Peyer's patch (tissue), 4 donors: Measurements from ENCODE around the gene TLX1.

Source experiments
- POLR2A ChIP-seq, 2 donors: fragments of 450-650 bp; IDR thresholded peaks; one replicate each; pipeline ENCODE4 v1.5.1; 2017; ENCODE audit warnings: antibody characterized with exemption in 2 of 2, mild to moderate bottlenecking in 2 of 2, moderate library complexity in 2 of 2
- TF ChIP-seq, protein P1 (sequence below), 6 experiments: fragments of 450-650 bp in 4 of 6; fragments of 200-600 bp in 2 of 6; sonication (generic) in 1 of 6; IDR thresholded peaks; one replicate each; pipeline ENCODE4 v1.5.1; 2017 to 2019; ENCODE audit warnings: antibody characterized with exemption in 6 of 6, mild to moderate bottlenecking in 3 of 6, moderate library complexity in 1 of 6

DNA sequence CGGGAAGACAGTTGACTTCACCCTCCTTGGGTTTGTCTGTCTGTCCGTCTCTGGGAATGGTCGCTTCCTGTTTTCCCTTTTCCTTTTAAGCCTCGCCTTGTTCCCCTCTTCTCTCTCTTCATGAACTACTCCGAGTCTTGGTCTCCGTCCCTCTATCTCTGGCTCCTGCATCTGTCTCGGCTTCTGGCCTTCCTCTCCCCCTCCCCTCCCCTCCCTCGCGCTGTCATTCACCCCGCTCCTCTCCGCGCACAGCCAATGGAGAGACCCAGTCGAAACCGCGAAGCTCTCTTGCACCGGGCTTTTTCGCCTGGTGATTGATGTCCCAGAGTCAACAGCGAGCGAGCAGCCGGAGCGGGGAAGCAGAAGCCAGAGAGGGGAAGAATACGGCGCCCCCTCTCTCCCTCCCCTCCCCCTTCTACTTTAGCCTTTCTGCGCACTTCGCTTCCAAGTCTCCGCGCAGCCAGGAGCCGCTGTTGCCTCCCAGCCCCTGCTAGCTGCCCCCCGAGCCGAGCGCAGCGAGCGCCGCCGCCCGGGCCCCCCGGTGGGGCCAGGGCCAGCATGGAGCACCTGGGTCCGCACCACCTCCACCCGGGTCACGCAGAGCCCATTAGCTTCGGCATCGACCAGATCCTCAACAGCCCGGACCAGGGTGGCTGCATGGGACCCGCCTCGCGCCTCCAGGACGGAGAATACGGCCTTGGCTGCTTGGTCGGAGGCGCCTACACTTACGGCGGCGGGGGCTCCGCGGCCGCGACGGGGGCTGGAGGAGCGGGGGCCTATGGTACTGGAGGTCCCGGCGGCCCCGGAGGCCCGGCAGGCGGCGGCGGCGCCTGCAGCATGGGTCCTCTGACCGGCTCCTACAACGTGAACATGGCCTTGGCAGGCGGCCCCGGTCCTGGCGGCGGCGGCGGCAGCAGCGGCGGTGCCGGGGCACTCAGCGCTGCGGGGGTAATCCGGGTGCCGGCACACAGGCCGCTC, at the start of gene TLX1:
- no peak for TF ChIP-seq POLR2A (IDR thresholded peaks at IDR 0.05)
- TF ChIP-seq, protein P1, sequence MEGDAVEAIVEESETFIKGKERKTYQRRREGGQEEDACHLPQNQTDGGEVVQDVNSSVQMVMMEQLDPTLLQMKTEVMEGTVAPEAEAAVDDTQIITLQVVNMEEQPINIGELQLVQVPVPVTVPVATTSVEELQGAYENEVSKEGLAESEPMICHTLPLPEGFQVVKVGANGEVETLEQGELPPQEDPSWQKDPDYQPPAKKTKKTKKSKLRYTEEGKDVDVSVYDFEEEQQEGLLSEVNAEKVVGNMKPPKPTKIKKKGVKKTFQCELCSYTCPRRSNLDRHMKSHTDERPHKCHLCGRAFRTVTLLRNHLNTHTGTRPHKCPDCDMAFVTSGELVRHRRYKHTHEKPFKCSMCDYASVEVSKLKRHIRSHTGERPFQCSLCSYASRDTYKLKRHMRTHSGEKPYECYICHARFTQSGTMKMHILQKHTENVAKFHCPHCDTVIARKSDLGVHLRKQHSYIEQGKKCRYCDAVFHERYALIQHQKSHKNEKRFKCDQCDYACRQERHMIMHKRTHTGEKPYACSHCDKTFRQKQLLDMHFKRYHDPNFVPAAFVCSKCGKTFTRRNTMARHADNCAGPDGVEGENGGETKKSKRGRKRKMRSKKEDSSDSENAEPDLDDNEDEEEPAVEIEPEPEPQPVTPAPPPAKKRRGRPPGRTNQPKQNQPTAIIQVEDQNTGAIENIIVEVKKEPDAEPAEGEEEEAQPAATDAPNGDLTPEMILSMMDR (IDR thresholded peaks at IDR 0.05) = no peak
